Spinal cord (tissue), 10 donors: Measurements from ENCODE around the gene CUL4A. TPM values are rescaled to one million over a fixed set of nuclear protein-coding genes. Genes with fewer than 3 reads are reported as not detected.
"Not testable (repeated sequence)": the region's sequence is repeated elsewhere in the genome, so short reads cannot be mapped to it uniquely, and the experiment has no call there.

Source experiments
- DNase-seq, 6 donors: peaks; one replicate each; pipeline versions ENCODE4 v3.0.0 to v3.0.0-alpha.2; 2013 to 2015; ENCODE audit warnings: low spot score in 6 of 6, low read depth in 4 of 6
- H3K27ac ChIP-seq: one replicate; pipeline ENCODE4 v1.5.1; 2013; ENCODE audit warnings: low read depth, low read length, control low read depth
- H3K27me3 ChIP-seq: one replicate; pipeline ENCODE4 v1.6.1; 2013; ENCODE audit warnings: low read length; ENCODE audit not compliant: control insufficient read depth, insufficient read depth
- H3K36me3 ChIP-seq: one replicate; pipeline ENCODE4 v1.6.1; 2013; ENCODE audit warnings: low read length; ENCODE audit not compliant: control insufficient read depth, insufficient read depth
- H3K4me1 ChIP-seq: one replicate; pipeline ENCODE4 v1.6.1; 2013; ENCODE audit warnings: low read length; ENCODE audit not compliant: control insufficient read depth, insufficient read depth
- H3K4me3 ChIP-seq: one replicate; pipeline ENCODE4 v1.5.1; 2013; ENCODE audit warnings: low read depth, low read length, control low read depth
- H3K9me3 ChIP-seq: one replicate; pipeline ENCODE4 v1.6.1; 2013; ENCODE audit warnings: low read length; ENCODE audit not compliant: control insufficient read depth, insufficient read depth
- WGBS: methylation state at CpG from one replicate; pipeline ENCODE4 v1.1.5; 2013; ENCODE audit warnings: missing lambda C conversion rate; ENCODE audit not compliant: insufficient coverage; 5-methylcytosine and 5-hydroxymethylcytosine counted together
- polyA plus RNA-seq, 2 donors: library from polyadenylated mRNA; unstranded; fragments of 120-200 nt; gene quantifications; one replicate each; pipeline ENCODE4 v1.2.1, GENCODE V29; 2013; ENCODE audit not compliant: insufficient read length in 2 of 2
- small RNA-seq: library from RNA; depleted of rRNA; stranded (forward); fragments of <200 nt; gene quantifications from one replicate; pipeline ENCODE3, GENCODE V24; 2014; ENCODE audit warnings: low replicate concordance
- total RNA-seq, 2 donors: library from RNA; depleted of rRNA in 1 of 2; stranded (reverse); fragments of 120-200 nt in 1 of 2; fragments of >200 nt in 1 of 2; gene quantifications; one replicate each; pipeline versions ENCODE4 v1.2.3 to v1.2.4, GENCODE V29; 2013 to 2014
- donor health status: healthy.

The CUL4A gene
- total and polyA plus RNA-seq, 4 donors: 45.3 to 64.5 (median 55.3) TPM

GRCh38 chr13:113309473-113309872, 100.1 kb downstream of the CUL4A start:
- 94% methylated on average over 2 of the region's 6 CpGs for WGBS
- no peaks in the 10 kb centered on the region for H3K27me3 ChIP-seq
- H3K4me3 ChIP-seq: no peak overlapping the region
- no peaks in the 10 kb centered on the region for H3K9me3 ChIP-seq
- no peak for DNase-seq
- peaks cover 49% of the 10 kb centered on the region for H3K36me3 ChIP-seq
- H3K4me1 ChIP-seq: no peaks in the 10 kb centered on the region
- no peak overlapping the region for H3K27ac ChIP-seq

- not testable (repeated sequence) for H3K27ac ChIP-seq, H3K4me3 ChIP-seq, H3K27me3 ChIP-seq, H3K4me1 ChIP-seq, DNase-seq, H3K9me3 ChIP-seq
- 96% methylated on average over 15 of the region's 20 CpGs for WGBS
- peaks cover 75% of the 10 kb centered on the region for H3K36me3 ChIP-seq
These were observed 104.7 kb downstream of the CUL4A start for GRCh38 chr13:113314112-113314511.

GRCh38 chr13:113314895-113315470, 105.6 kb downstream of the CUL4A start:
- H3K4me3 ChIP-seq, H3K27me3 ChIP-seq, H3K4me1 ChIP-seq, H3K9me3 ChIP-seq, DNase-seq, H3K27ac ChIP-seq: not testable (repeated sequence)
- H3K36me3 ChIP-seq: peaks cover 79% of the 10 kb centered on the region
- 97% methylated on average over 18 of the region's 23 CpGs for WGBS

- no peak for DNase-seq
- 100% methylated on average over 2 of the region's 5 CpGs for WGBS
- no peaks in the 10 kb centered on the region for H3K4me1 ChIP-seq
- H3K36me3 ChIP-seq: peaks cover 80% of the 10 kb centered on the region
- no peaks in the 10 kb centered on the region for H3K27me3 ChIP-seq
- H3K9me3 ChIP-seq: no peaks in the 10 kb centered on the region
- no peak overlapping the region for H3K27ac ChIP-seq
- H3K4me3 ChIP-seq: no peak overlapping the region
These were observed 106.6 kb downstream of the CUL4A start for GRCh38 chr13:113315992-113316391.

Small RNA genes lying within 50 kb of the gene (small RNA-seq; reads per million reads assigned to genes)
- gene AL137002.1: not detected
- not detected for gene MIR8075

Other genes starting within 250 kb of the CUL4A start
- gene MCF2L, start 240.4 kb upstream of the CUL4A start, total RNA-seq: 10 to 100 TPM; 46.3 to 59.3 TPM
- gene MCF2L, start 240.4 kb upstream of the CUL4A start, polyA plus RNA-seq: 100 to 1,000 TPM; 125 to 136 TPM
- gene F7, start 103.8 kb upstream of the CUL4A start, total RNA-seq: 1 to 10 TPM in 1 of 2 donors, under 1 TPM in 1; 0.40 to 2.0 TPM
- gene F7, start 103.8 kb upstream of the CUL4A start, polyA plus RNA-seq: 1 to 10 TPM; 2.8 to 3.3 TPM
- gene F10, start 86.8 kb upstream of the CUL4A start, total RNA-seq: 10 to 100 TPM in 1 of 2 donors, 1 to 10 TPM in 1; 4.9 to 19.9 TPM
- 1 to 10 TPM; 3.2 to 6.0 TPM for gene F10, start 86.8 kb upstream of the CUL4A start, polyA plus RNA-seq
- gene PROZ, start 51.0 kb upstream of the CUL4A start, total RNA-seq: not detected
- under 1 TPM; 0.17 to 0.39 TPM for gene PROZ, start 51.0 kb upstream of the CUL4A start, polyA plus RNA-seq
- 10 to 100 TPM; 47.7 to 51.5 TPM for gene PCID2, start 944 bp upstream of the CUL4A start, total RNA-seq
- 10 to 100 TPM; 32.4 to 43.2 TPM for gene PCID2, start 944 bp upstream of the CUL4A start, polyA plus RNA-seq
- 100 to 1,000 TPM in 1 of 2 donors, 10 to 100 TPM in 1; 98.0 to 117 TPM for gene LAMP1, start 87.6 kb downstream of the CUL4A start, total RNA-seq
- 100 to 1,000 TPM; 147 to 154 TPM for gene LAMP1, start 87.6 kb downstream of the CUL4A start, polyA plus RNA-seq
- gene GRTP1, start 154.5 kb downstream of the CUL4A start, total RNA-seq: 1 to 10 TPM; 2.1 to 5.0 TPM
- 1 to 10 TPM; 6.8 to 6.9 TPM for gene GRTP1, start 154.5 kb downstream of the CUL4A start, polyA plus RNA-seq
- 1 to 10 TPM; 3.1 to 3.6 TPM for gene ADPRHL1, start 243.9 kb downstream of the CUL4A start, total RNA-seq
- 1 to 10 TPM; 5.1 to 7.2 TPM for gene ADPRHL1, start 243.9 kb downstream of the CUL4A start, polyA plus RNA-seq